ENCODE data around the gene METTL17.
"Not testable (repeated sequence)": the region's sequence is repeated elsewhere in the genome, so short reads cannot be mapped to it uniquely, and the experiment has no call there.

Gene METTL17

GRCh38 chr14:20989787-20990600 lies at the start of gene METTL17:
Gene METTL17 (plus strand): TSS chr14:20989980. CDS start chr14:20990003, 23 bp downstream.
- in situ Hi-C loops (cut with HindIII; ENCODE audit: low sequenced_read_pairs) = no loop called here

GRCh38 chr14:20945146-20945545 lies 44.6 kb upstream of the METTL17 start:
- in situ Hi-C loops (cut with HindIII; ENCODE audit: low sequenced_read_pairs) = not testable (repeated sequence)

GRCh38 chr14:20946707-20947106 lies 43.1 kb upstream of the METTL17 start:
- in situ Hi-C loops (cut with HindIII; ENCODE audit: low sequenced_read_pairs) = not testable (repeated sequence)

- in situ Hi-C loops (cut with HindIII; ENCODE audit: low sequenced_read_pairs) = not testable (repeated sequence)
Observed at GRCh38 chr14:20954736-20955537, 34.8 kb upstream of the METTL17 start, which contains the start of gene RNASE2. Gene RNASE2 (plus strand): TSS chr14:20955487. CDS start chr14:20955772, 285 bp downstream.

GRCh38 chr14:20955538-20955873 lies 34.3 kb upstream of the METTL17 start:
- in situ Hi-C loops (cut with HindIII; ENCODE audit: low sequenced_read_pairs) = not testable (repeated sequence)

GRCh38 chr14:20956376-20956976 lies 33.3 kb upstream of the METTL17 start:
- in situ Hi-C loops (cut with HindIII; ENCODE audit: low sequenced_read_pairs) = no loop called here

- in situ Hi-C loops (cut with HindIII; ENCODE audit: low sequenced_read_pairs) = not testable (repeated sequence)
Observed at GRCh38 chr14:20958946-20959345, 30.8 kb upstream of the METTL17 start.

- in situ Hi-C loops (cut with HindIII; ENCODE audit: low sequenced_read_pairs) = no loop called here
Observed at GRCh38 chr14:20969336-20969735, 20.4 kb upstream of the METTL17 start.

- in situ Hi-C loops (cut with HindIII; ENCODE audit: low sequenced_read_pairs) = no loop called here
Observed at GRCh38 chr14:20970647-20970982, 19.2 kb upstream of the METTL17 start.

GRCh38 chr14:20970983-20971704 lies 18.6 kb upstream of the METTL17 start:
- in situ Hi-C loops (cut with HindIII; ENCODE audit: low sequenced_read_pairs) = no loop called here

GRCh38 chr14:20971705-20972021 lies 18.1 kb upstream of the METTL17 start:
- in situ Hi-C loops (cut with HindIII; ENCODE audit: low sequenced_read_pairs) = no loop called here

GRCh38 chr14:20973501-20973900 lies 16.3 kb upstream of the METTL17 start:
- in situ Hi-C loops (cut with HindIII; ENCODE audit: low sequenced_read_pairs) = no loop called here

GRCh38 chr14:20976291-20976690 lies 13.5 kb upstream of the METTL17 start:
- in situ Hi-C loops (cut with HindIII; ENCODE audit: low sequenced_read_pairs) = no loop called here

GRCh38 chr14:20978687-20979086 lies 11.1 kb upstream of the METTL17 start:
- in situ Hi-C loops (cut with HindIII; ENCODE audit: low sequenced_read_pairs) = no loop called here

- in situ Hi-C loops (cut with HindIII; ENCODE audit: low sequenced_read_pairs) = no loop called here
Observed at GRCh38 chr14:20980906-20981305, 8.9 kb upstream of the METTL17 start.

- in situ Hi-C loops (cut with HindIII; ENCODE audit: low sequenced_read_pairs) = no loop called here
Observed at GRCh38 chr14:20982646-20983369, 7.0 kb upstream of the METTL17 start.

GRCh38 chr14:20985650-20986049 lies 4.1 kb upstream of the METTL17 start:
- in situ Hi-C loops (cut with HindIII; ENCODE audit: low sequenced_read_pairs) = not testable (repeated sequence)

GRCh38 chr14:20986811-20987210 lies 3.0 kb upstream of the METTL17 start:
- in situ Hi-C loops (cut with HindIII; ENCODE audit: low sequenced_read_pairs) = no loop called here

GRCh38 chr14:20988717-20989470 lies 886 bp upstream of the METTL17 start:
- in situ Hi-C loops (cut with HindIII; ENCODE audit: low sequenced_read_pairs) = no loop called here

- in situ Hi-C loops (cut with HindIII; ENCODE audit: low sequenced_read_pairs) = no loop called here
Observed at GRCh38 chr14:20989471-20989786, 351 bp upstream of the METTL17 start.

All from DLD1 (cell line).